HG02840 (cell line): ENCODE measurements around the gene SREK1IP1.

Source experiments
- ATAC-seq: cut with Tn5 transposase; IDR thresholded peaks from one replicate; pipeline ENCODE4 v1.9.1; 2021; ENCODE audit warnings: mild to moderate bottlenecking, moderate library complexity, moderate number of reproducible peaks; ENCODE audit not compliant: unreplicated experiment, low FRiP score

SREK1IP1 gene

DNA sequence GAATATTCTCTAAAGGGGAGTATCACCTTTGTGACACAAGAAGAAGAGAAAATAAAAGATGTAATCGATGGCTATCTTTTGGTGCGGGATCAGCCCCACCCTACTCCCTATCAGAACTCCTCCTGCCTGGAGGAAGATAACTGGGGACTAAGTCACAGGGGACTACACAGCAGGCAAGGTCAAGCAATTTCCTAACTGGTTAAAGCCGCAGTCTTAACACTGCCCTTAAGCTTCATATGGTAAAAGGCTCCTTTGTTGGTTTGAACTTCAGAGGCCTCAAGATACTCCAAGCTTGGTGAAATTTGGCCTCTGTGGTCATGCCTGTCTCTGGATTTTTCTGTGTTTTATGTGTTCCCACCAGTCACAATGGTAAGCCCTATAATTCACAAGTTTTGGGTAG lies 79.5 kb downstream of the SREK1IP1 start:
- ATAC-seq, result no peak

- no peak for ATAC-seq
These were observed 80.1 kb downstream of the SREK1IP1 start for GRCh38 chr5:64688391-64688790.

- no peak for ATAC-seq
These were observed 82.6 kb downstream of the SREK1IP1 start for GRCh38 chr5:64685866-64686265.

DNA sequence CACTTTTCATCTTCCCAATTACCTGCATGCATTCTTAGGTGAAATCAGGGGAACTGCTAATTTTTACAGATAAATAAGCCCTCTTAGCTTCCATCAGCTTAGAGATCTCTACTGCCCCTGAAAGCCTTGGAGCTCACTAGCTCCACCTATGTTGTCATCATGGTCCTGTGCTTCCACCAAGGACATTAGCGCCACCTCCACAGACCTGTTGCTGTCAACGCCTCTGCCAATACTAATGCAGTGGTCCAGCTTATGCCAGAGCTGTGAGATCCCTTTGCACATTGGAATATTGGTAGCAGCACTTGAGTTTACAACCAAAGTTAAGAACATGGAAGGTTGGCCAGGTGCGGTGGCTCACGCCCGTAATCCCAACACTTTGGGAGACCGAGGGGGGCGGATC lies 85.9 kb downstream of the SREK1IP1 start:
- no peak for ATAC-seq

GRCh38 chr5:64680289-64680688 lies 88.2 kb downstream of the SREK1IP1 start:
- ATAC-seq, result no peak

DNA sequence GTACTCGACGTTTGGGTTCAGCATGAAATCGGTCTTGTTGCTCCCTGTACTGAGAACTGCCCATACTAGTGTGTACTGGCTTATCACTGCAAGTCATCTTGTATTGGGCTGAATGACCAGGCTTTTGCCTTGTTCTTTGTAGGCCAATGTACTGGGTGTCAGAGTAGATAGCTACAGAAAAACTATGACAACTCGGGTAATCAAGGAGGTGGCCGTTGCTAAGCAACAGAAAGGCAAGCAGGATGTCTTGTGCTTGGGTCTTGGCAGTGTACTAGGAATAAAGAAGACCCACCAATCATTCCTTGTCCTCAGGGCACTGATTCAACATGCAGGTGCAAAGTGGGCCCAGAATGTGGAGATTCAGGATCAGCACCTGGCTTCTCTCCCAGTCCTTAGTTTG lies 90.1 kb downstream of the SREK1IP1 start:
- no peak for ATAC-seq

DNA sequence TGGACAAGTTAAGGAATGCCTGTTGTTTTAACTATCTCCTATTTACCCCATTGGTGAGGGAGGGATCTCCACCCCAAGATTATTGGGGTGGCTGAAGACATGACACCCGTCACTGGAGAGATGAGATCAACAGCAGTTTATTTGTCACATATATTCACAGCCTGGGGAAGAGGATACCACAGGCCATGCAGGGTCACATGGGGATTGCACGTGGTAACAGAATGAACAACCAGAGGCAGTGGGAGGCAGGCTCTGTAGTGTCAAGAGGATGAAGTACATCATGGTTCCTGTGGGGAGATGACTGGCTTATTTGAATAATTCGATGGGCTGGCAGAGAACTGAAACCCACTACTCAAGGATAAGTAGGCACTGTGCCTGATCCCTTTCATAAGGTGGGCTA lies 96.8 kb downstream of the SREK1IP1 start:
- ATAC-seq, result no peak

DNA sequence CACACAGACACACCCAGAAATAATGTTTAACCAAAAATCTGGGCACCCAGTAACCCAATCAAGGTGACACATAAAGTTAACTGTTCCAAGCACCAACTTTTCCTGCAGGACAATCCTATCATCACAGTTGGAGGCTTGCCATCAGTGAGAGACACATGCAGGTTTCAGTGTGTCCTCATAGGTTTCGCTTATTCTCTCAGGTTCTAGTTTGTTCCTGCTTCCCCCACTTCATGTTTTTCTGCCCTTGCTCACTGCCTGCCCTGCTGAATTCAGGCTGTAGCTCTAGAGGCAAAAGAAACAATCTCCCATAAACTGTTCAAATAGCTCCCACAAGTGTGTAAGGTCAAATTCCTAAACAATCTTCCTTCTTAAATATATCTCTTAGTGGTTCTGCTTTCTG lies 98.2 kb downstream of the SREK1IP1 start:
- ATAC-seq, result no peak
